Gastrocnemius medialis (tissue), 4 donors: ENCODE results near the gene CCDC158.

ENCODE experiments used
- POLR2A ChIP-seq, 2 donors: fragments of 450-650 bp; IDR thresholded peaks; one replicate each; pipeline ENCODE4 v1.6.1; 2017; ENCODE audit warnings: antibody characterized with exemption in 2 of 2, mild to moderate bottlenecking in 2 of 2, moderate library complexity in 2 of 2
- TF ChIP-seq, protein P1 (sequence below), 5 experiments: fragments of 450-650 bp in 3 of 5; fragments of 200-600 bp in 2 of 5; sonication (generic) in 2 of 5; IDR thresholded peaks in 4 of 5; conservative IDR thresholded peaks in 1 of 5; 1 replicate in 4 of 5; 2 replicates in 1 of 5; pipeline ENCODE4 v1.5.1; 2016 to 2019; ENCODE audit warnings: antibody characterized with exemption in 5 of 5, mild to moderate bottlenecking in 3 of 5, moderate library complexity in 3 of 5

GRCh38 chr4:76458297-76458696 lies 37.4 kb upstream of the CCDC158 start:
- TF ChIP-seq, protein P1, sequence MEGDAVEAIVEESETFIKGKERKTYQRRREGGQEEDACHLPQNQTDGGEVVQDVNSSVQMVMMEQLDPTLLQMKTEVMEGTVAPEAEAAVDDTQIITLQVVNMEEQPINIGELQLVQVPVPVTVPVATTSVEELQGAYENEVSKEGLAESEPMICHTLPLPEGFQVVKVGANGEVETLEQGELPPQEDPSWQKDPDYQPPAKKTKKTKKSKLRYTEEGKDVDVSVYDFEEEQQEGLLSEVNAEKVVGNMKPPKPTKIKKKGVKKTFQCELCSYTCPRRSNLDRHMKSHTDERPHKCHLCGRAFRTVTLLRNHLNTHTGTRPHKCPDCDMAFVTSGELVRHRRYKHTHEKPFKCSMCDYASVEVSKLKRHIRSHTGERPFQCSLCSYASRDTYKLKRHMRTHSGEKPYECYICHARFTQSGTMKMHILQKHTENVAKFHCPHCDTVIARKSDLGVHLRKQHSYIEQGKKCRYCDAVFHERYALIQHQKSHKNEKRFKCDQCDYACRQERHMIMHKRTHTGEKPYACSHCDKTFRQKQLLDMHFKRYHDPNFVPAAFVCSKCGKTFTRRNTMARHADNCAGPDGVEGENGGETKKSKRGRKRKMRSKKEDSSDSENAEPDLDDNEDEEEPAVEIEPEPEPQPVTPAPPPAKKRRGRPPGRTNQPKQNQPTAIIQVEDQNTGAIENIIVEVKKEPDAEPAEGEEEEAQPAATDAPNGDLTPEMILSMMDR (IDR thresholded peaks at IDR 0.05 in 4 of 5, conservative IDR thresholded peaks at IDR 0.05 in 1 of 5), result no peak
- TF ChIP-seq POLR2A (IDR thresholded peaks at IDR 0.05), result no peak
